ENCODE measurements around the gene DENND1A. TPM values are rescaled to one million over a fixed set of nuclear protein-coding genes. Genes with fewer than 3 reads are reported as not detected.

Gene DENND1A
- total RNA-seq, 1 experiment from 2014 or later, result 50.1 TPM

- H3K9me3 ChIP-seq (ENCODE audit: low read length), result peaks cover 3% of the 10 kb centered on the region; the same call in 1 of the 2 replicates
- H3K4me2 ChIP-seq (ENCODE audit: low read depth, low read length, poor library complexity, severe bottlenecking), result no peak overlapping the region
- no peaks in the 10 kb centered on the region for H3K9me2 ChIP-seq (replicated peaks; ENCODE audit: insufficient read depth, low read length)
- H3K36me3 ChIP-seq (ENCODE audit: insufficient read depth, low read length), result no peaks in the 10 kb centered on the region
- no peaks in the 10 kb centered on the region for H4K20me1 ChIP-seq (ENCODE audit: insufficient read depth, low read depth, low read length)
- no peak overlapping the region for H2AFZ ChIP-seq (ENCODE audit: low read length)
- H3K4me1 ChIP-seq (ENCODE audit: low read length), result no peaks in the 10 kb centered on the region
- H3K9ac ChIP-seq (ENCODE audit: low read length), result no peak overlapping the region
- H3K27ac ChIP-seq (ENCODE audit: low read length), result no peak overlapping the region
- H3K79me2 ChIP-seq (ENCODE audit: low read length), result no peaks in the 10 kb centered on the region
- no peak for DNase-seq
- no peak overlapping the region for H3K4me3 ChIP-seq (ENCODE audit: low read length)
- H3K27me3 ChIP-seq (ENCODE audit: low read length), result no peaks in the 10 kb centered on the region
Observed at GRCh38 chr9:123389698-123390097, 540.2 kb downstream of the DENND1A start.

GRCh38 chr9:123389070-123389469 lies 540.9 kb downstream of the DENND1A start:
- H3K27me3 ChIP-seq (ENCODE audit: low read length), result no peaks in the 10 kb centered on the region

GRCh38 chr9:123387686-123388085 lies 542.2 kb downstream of the DENND1A start:
- H3K4me1 ChIP-seq (ENCODE audit: low read length), result no peaks in the 10 kb centered on the region
- H3K27ac ChIP-seq (ENCODE audit: low read length), result no peak overlapping the region
- H3K36me3 ChIP-seq (ENCODE audit: insufficient read depth, low read length), result no peaks in the 10 kb centered on the region
- no peak overlapping the region for H2AFZ ChIP-seq (ENCODE audit: low read length)
- H3K9me3 ChIP-seq (ENCODE audit: low read length), result no peaks in the 10 kb centered on the region
- H3K9ac ChIP-seq (ENCODE audit: low read length), result no peak overlapping the region
- DNase-seq, result no peak
- H3K4me3 ChIP-seq (ENCODE audit: low read length), result no peak overlapping the region
- no peak overlapping the region for H3K4me2 ChIP-seq (ENCODE audit: low read depth, low read length, poor library complexity, severe bottlenecking)
- H3K27me3 ChIP-seq (ENCODE audit: low read length), result no peaks in the 10 kb centered on the region
- no peaks in the 10 kb centered on the region for H4K20me1 ChIP-seq (ENCODE audit: insufficient read depth, low read depth, low read length)
- H3K9me2 ChIP-seq (replicated peaks; ENCODE audit: insufficient read depth, low read length), result no peaks in the 10 kb centered on the region
- H3K79me2 ChIP-seq (ENCODE audit: low read length), result no peaks in the 10 kb centered on the region

More at GRCh38 chr9:123389070-123389469, 540.9 kb downstream of the DENND1A start:
- no peaks in the 10 kb centered on the region for H3K4me1 ChIP-seq (ENCODE audit: low read length)
- no peaks in the 10 kb centered on the region for H4K20me1 ChIP-seq (ENCODE audit: insufficient read depth, low read depth, low read length)
- H3K4me3 ChIP-seq (ENCODE audit: low read length), result no peak overlapping the region
- H3K36me3 ChIP-seq (ENCODE audit: insufficient read depth, low read length), result no peaks in the 10 kb centered on the region
- no peaks in the 10 kb centered on the region for H3K9me2 ChIP-seq (replicated peaks; ENCODE audit: insufficient read depth, low read length)
- H3K4me2 ChIP-seq (ENCODE audit: low read depth, low read length, poor library complexity, severe bottlenecking), result no peak overlapping the region
- no peak overlapping the region for H3K9ac ChIP-seq (ENCODE audit: low read length)
- no peak overlapping the region for H2AFZ ChIP-seq (ENCODE audit: low read length)
- H3K27ac ChIP-seq (ENCODE audit: low read length), result no peak overlapping the region
- peaks cover 3% of the 10 kb centered on the region; the same call in 1 of the 2 replicates for H3K9me3 ChIP-seq (ENCODE audit: low read length)
- H3K79me2 ChIP-seq (ENCODE audit: low read length), result no peaks in the 10 kb centered on the region
- no peak for DNase-seq

- Histone ChIP-seq H3K79me2 (ENCODE audit: low read length) (no peaks in the 10 kb centered on the region), H3K9me3 (ENCODE audit: low read length) (no peaks in the 10 kb centered on the region), H3K9ac (ENCODE audit: low read length) (no peak overlapping the region), H3K36me3 (ENCODE audit: insufficient read depth, low read length) (no peaks in the 10 kb centered on the region), H3K27me3 (ENCODE audit: low read length) (no peaks in the 10 kb centered on the region), H3K4me2 (ENCODE audit: low read depth, low read length, poor library complexity, severe bottlenecking) (no peak overlapping the region), H3K27ac (ENCODE audit: low read length) (no peak overlapping the region), H3K4me3 (ENCODE audit: low read length) (no peak overlapping the region), H4K20me1 (ENCODE audit: insufficient read depth, low read depth, low read length) (no peaks in the 10 kb centered on the region), H2AFZ (ENCODE audit: low read length) (no peak overlapping the region), H3K4me1 (ENCODE audit: low read length) (no peaks in the 10 kb centered on the region), H3K9me2 (replicated peaks; ENCODE audit: insufficient read depth, low read length) (no peaks in the 10 kb centered on the region)
- DNase-seq, result no peak
Observed at GRCh38 chr9:123383512-123384170, 546.3 kb downstream of the DENND1A start.

- Histone ChIP-seq H3K79me2 (ENCODE audit: low read length) (no peaks in the 10 kb centered on the region), H3K4me3 (ENCODE audit: low read length) (no peak overlapping the region), H3K27ac (ENCODE audit: low read length) (no peak overlapping the region), H4K20me1 (ENCODE audit: insufficient read depth, low read depth, low read length) (no peaks in the 10 kb centered on the region), H3K4me2 (ENCODE audit: low read depth, low read length, poor library complexity, severe bottlenecking) (no peak overlapping the region), H2AFZ (ENCODE audit: low read length) (no peak overlapping the region), H3K27me3 (ENCODE audit: low read length) (no peaks in the 10 kb centered on the region), H3K4me1 (ENCODE audit: low read length) (no peaks in the 10 kb centered on the region), H3K9me2 (replicated peaks; ENCODE audit: insufficient read depth, low read length) (no peaks in the 10 kb centered on the region), H3K9ac (ENCODE audit: low read length) (no peak overlapping the region), H3K36me3 (ENCODE audit: insufficient read depth, low read length) (no peaks in the 10 kb centered on the region), H3K9me3 (ENCODE audit: low read length) (no peaks in the 10 kb centered on the region)
- no peak for DNase-seq
Observed at GRCh38 chr9:123382653-123383511, 547.0 kb downstream of the DENND1A start.

GRCh38 chr9:123380852-123381705 lies 548.8 kb downstream of the DENND1A start:
- no peak overlapping the region for H3K9ac ChIP-seq (ENCODE audit: low read length)
- no peaks in the 10 kb centered on the region for H3K4me1 ChIP-seq (ENCODE audit: low read length)
- no peak overlapping the region for H3K27ac ChIP-seq (ENCODE audit: low read length)
- H2AFZ ChIP-seq (ENCODE audit: low read length), result no peak overlapping the region
- H4K20me1 ChIP-seq (ENCODE audit: insufficient read depth, low read depth, low read length), result no peaks in the 10 kb centered on the region; the same call in 1 of the 2 replicates
- H3K27me3 ChIP-seq (ENCODE audit: low read length), result no peaks in the 10 kb centered on the region
- H3K9me2 ChIP-seq (replicated peaks; ENCODE audit: insufficient read depth, low read length), result no peaks in the 10 kb centered on the region
- DNase-seq, result no peak
- H3K79me2 ChIP-seq (ENCODE audit: low read length), result no peaks in the 10 kb centered on the region
- H3K36me3 ChIP-seq (ENCODE audit: insufficient read depth, low read length), result no peaks in the 10 kb centered on the region
- no peak overlapping the region for H3K4me3 ChIP-seq (ENCODE audit: low read length)
- no peak overlapping the region for H3K4me2 ChIP-seq (ENCODE audit: low read depth, low read length, poor library complexity, severe bottlenecking)
- no peaks in the 10 kb centered on the region for H3K9me3 ChIP-seq (ENCODE audit: low read length)

- Histone ChIP-seq H3K27ac (ENCODE audit: low read length) (no peak overlapping the region), H3K4me1 (ENCODE audit: low read length) (no peaks in the 10 kb centered on the region), H3K79me2 (ENCODE audit: low read length) (no peaks in the 10 kb centered on the region), H3K4me2 (ENCODE audit: low read depth, low read length, poor library complexity, severe bottlenecking) (no peak overlapping the region), H3K36me3 (ENCODE audit: insufficient read depth, low read length) (no peaks in the 10 kb centered on the region), H3K27me3 (ENCODE audit: low read length) (no peaks in the 10 kb centered on the region), H2AFZ (ENCODE audit: low read length) (no peak overlapping the region), H3K9me2 (replicated peaks; ENCODE audit: insufficient read depth, low read length) (no peaks in the 10 kb centered on the region), H4K20me1 (ENCODE audit: insufficient read depth, low read depth, low read length) (peaks cover 3% of the 10 kb centered on the region; the same call in 1 of the 2 replicates), H3K4me3 (ENCODE audit: low read length) (no peak overlapping the region), H3K9me3 (ENCODE audit: low read length) (no peaks in the 10 kb centered on the region), H3K9ac (ENCODE audit: low read length) (no peak overlapping the region)
- DNase-seq, result no peak
Observed at GRCh38 chr9:123378956-123379660, 550.8 kb downstream of the DENND1A start.

Measured in Karpas-422 (cell line).